B cell (primary cell): ENCODE measurements around the gene NAALADL1. TPM values are rescaled to one million over a fixed set of nuclear protein-coding genes. Genes with fewer than 3 reads are reported as not detected.

ENCODE experiments used
- ATAC-seq: fragments of 200-7000 bp; cut with Tn5 transposase; one replicate; pipeline ENCODE4 v1.10.0; 2021; ENCODE audit warnings: low read depth, mild to moderate bottlenecking, moderate number of reproducible peaks, moderate library complexity
- CTCF ChIA-PET: fragments of 350-600 bp; sonication (Branson Sonifier 250); formaldehyde crosslinking; loops from one replicate; lab custom pipeline; 2021; ENCODE audit warnings: antibody characterized with exemption, inconsistent platforms; lab: Charles Lee
- POLR2A ChIA-PET: fragments of 350-600 bp; sonication (Branson Sonifier 250); formaldehyde crosslinking; loops from one replicate; lab custom pipeline; 2021; ENCODE audit warnings: antibody characterized with exemption; lab: Charles Lee
- DNase-seq: peaks from one replicate; pipeline ENCODE4 v3.0.0; 2013
- H2AFZ ChIP-seq: 2 replicates; pipeline ENCODE4 v1.6.1; 2012; ENCODE audit warnings: mild to moderate bottlenecking, low read depth, low read length; ENCODE audit not compliant: insufficient read depth, poor library complexity, severe bottlenecking
- H3K27ac ChIP-seq, 2 donors: 1 replicate in 1 of 2; 2 replicates in 1 of 2; pipeline ENCODE4 v1.5.1; 2012 to 2013; ENCODE audit warnings: low read length in 2 of 2, mild to moderate bottlenecking in 2 of 2, moderate library complexity in 1 of 2
- H3K27me3 ChIP-seq, 4 experiments: fragments of 200-600 bp in 1 of 4; sonication (generic) in 1 of 4; replicated peaks in 1 of 4; 1 replicate in 2 of 4; 2 replicates in 2 of 4; pipeline versions ENCODE4 v1.6.1 to v1.7.0; 2013 to 2016; ENCODE audit warnings: low read length in 3 of 4, mild to moderate bottlenecking in 2 of 4, mixed read lengths in 1 of 4, moderate library complexity in 1 of 4; ENCODE audit not compliant: insufficient read depth in 4 of 4, control insufficient read depth in 3 of 4; ENCODE audit errors: control extremely low read depth in 1 of 4
- H3K36me3 ChIP-seq, 2 experiments: replicated peaks in 1 of 2; 1 replicate in 1 of 2; 2 replicates in 1 of 2; pipeline versions ENCODE4 v1.6.1 to v1.7.1; 2013; ENCODE audit warnings: low read length in 1 of 2; ENCODE audit not compliant: insufficient read depth in 2 of 2, control insufficient read depth in 1 of 2; ENCODE audit errors: control extremely low read depth in 1 of 2, extremely low read depth in 1 of 2
- H3K4me1 ChIP-seq, 2 donors: fragments of 200-600 bp in 1 of 2; sonication (generic) in 1 of 2; 1 replicate in 1 of 2; 2 replicates in 1 of 2; pipeline versions ENCODE4 v1.5.1 to v1.6.1; 2013 to 2017; ENCODE audit warnings: low read length in 2 of 2; ENCODE audit not compliant: control insufficient read depth in 2 of 2, insufficient read depth in 2 of 2
- H3K4me2 ChIP-seq: replicated peaks from 2 replicates; pipeline ENCODE3; 2012; ENCODE audit warnings: mild to moderate bottlenecking, low read depth, low read length; ENCODE audit not compliant: poor library complexity, severe bottlenecking
- H3K4me3 ChIP-seq, 5 experiments: fragments of 200-600 bp in 1 of 5; sonication (generic) in 1 of 5; 1 replicate in 3 of 5; 2 replicates in 2 of 5; pipeline versions ENCODE4 v1.5.1 to v1.7.0; 2011 to 2016; ENCODE audit warnings: low read length in 4 of 5, mild to moderate bottlenecking in 4 of 5, low read depth in 2 of 5, control low read depth in 1 of 5, moderate library complexity in 1 of 5; ENCODE audit not compliant: insufficient read depth in 1 of 5; ENCODE audit errors: control extremely low read depth in 1 of 5, extremely low read depth in 1 of 5
- H3K79me2 ChIP-seq: fragments of 200-600 bp; sonication (generic); one replicate; pipeline ENCODE4 v1.6.0; 2016; ENCODE audit warnings: low read length; ENCODE audit not compliant: control insufficient read depth, insufficient read depth
- H3K9ac ChIP-seq: fragments of 200-600 bp; sonication (generic); 2 replicates; pipeline ENCODE4 v1.6.1; 2017; ENCODE audit warnings: mild to moderate bottlenecking, low read length, moderate library complexity
- H3K9me3 ChIP-seq, 3 donors: one replicate each; pipeline versions ENCODE4 v1.6.1 to v1.7.1; 2013; ENCODE audit warnings: low read length in 2 of 3; ENCODE audit not compliant: control insufficient read depth in 2 of 3, insufficient read depth in 1 of 3; ENCODE audit errors: control extremely low read depth in 1 of 3
- H4K20me1 ChIP-seq: 2 replicates; pipeline ENCODE4 v1.6.0; 2012; ENCODE audit warnings: mild to moderate bottlenecking, low read length; ENCODE audit not compliant: insufficient read depth, control insufficient read depth, poor library complexity, severe bottlenecking
- H3K27ac Mint-ChIP-seq: one replicate; pipeline ENCODE4 v1.8.0; 2021; ENCODE audit warnings: mixed read lengths
- H3K27me3 Mint-ChIP-seq: one replicate; pipeline ENCODE4 v1.8.0; 2021; ENCODE audit warnings: mixed read lengths
- H3K4me1 Mint-ChIP-seq: one replicate; pipeline ENCODE4 v1.8.0; 2021; ENCODE audit warnings: mixed read lengths
- H3K4me3 Mint-ChIP-seq: one replicate; pipeline ENCODE4 v1.8.0; 2021; ENCODE audit warnings: mixed read lengths
- H3K9me3 Mint-ChIP-seq: one replicate; pipeline ENCODE4 v1.8.0; 2022; ENCODE audit warnings: mixed read lengths; ENCODE audit not compliant: insufficient read depth
- EZH2 ChIP-seq: IDR thresholded peaks from 2 replicates; pipeline ENCODE4 v1.6.1; 2012; ENCODE audit warnings: borderline replicate concordance, low read depth, mild to moderate bottlenecking, moderate library complexity, low read length; ENCODE audit not compliant: insufficient read depth, poor library complexity, severe bottlenecking
- WGBS: methylation state at CpG from one replicate; pipeline ENCODE4 v1.1.5; 2013; ENCODE audit warnings: missing lambda C conversion rate; ENCODE audit not compliant: insufficient coverage; 5-methylcytosine and 5-hydroxymethylcytosine counted together
- intact Hi-C: fragments of 100-400 bp; cut with micrococcal nuclease; formaldehyde crosslinking; loops from one replicate; pipeline ENCODE4 v1.10.0; 2022
- polyA plus RNA-seq: library from polyadenylated mRNA; depleted of rRNA; stranded (reverse); fragments of >200 nt; gene quantifications from 2 replicates; pipeline ENCODE4 v1.2.3, GENCODE V29; 2012
- total RNA-seq, 2 donors: library from RNA; stranded (reverse); fragments of 120-200 nt in 1 of 2; gene quantifications; 1 replicate in 1 of 2; 2 replicates in 1 of 2; pipeline versions ENCODE4 v1.2.3 to v1.2.4, GENCODE V29; 2013 to 2022
- TF ChIP-seq, protein P1 (sequence below): fragments of 200-600 bp; IDR thresholded peaks from one replicate; pipeline ENCODE4 v1.8.0; 2022; ENCODE audit warnings: antibody characterized with exemption, mild to moderate bottlenecking

The NAALADL1 gene
- total and polyA plus RNA-seq, 2 donors (not counting 1 experiment from before 2014, with no cell fraction given): 23.0 to 40.2 TPM

DNA sequence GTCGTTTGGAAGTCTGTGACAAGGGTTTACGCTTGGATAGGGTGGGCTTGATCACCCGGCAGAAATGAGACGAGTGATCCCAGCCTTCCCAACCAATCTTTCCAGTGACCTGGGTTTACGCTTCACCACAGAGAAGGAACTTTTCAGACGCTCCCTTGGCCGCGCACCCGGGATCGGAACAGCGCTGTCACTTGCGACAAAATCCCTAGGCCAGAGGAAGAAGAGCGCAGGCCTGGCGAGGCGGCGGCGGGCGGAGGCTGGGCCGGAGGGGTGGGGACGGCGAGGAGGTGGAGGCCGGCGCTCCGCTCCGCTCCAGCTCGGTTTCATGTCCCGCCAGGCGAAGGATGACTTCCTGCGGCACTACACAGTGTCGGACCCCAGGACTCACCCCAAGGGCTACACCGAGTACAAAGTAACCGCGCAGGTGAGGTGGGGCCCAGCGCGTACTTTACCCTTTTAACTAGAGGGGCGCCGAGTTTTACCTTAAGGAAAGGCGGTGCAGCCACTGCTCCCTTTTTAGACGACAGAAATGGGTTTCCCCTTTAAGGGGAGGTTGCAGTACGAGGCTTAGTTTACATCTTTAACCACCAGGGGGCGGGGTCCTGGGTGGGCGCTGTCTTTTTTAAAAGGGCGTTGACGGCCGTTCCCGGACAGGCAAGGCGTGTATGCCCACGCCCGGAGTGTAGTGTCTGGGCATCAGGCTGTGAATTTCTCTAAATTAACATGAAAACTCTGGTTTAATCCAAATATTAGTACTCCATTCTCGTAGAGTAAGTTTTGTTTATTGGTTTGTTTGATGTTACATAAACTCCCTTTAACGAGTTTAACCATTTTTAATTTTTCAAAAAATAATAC, 30.9 kb downstream of the NAALADL1 start, which contains the start of gene SNX15:
TSS of gene SNX15 (plus strand) at position 227 of the 855 bp plus-strand sequence. CDS start at position 326, 99 bp downstream.
- intact Hi-C loops: loop anchor here (1.0 kb wide), 6 partner anchors 13 to 110 kb away; partner anchors contain the start of genes ARL2, ATG2A, CDCA5 and PPP2R5B
- Mint-ChIP-seq H3K27ac (peak within 1 kb of the TSS; percentile 93), H3K27me3 (no peaks in the 10 kb centered on the region), H3K4me3 (peak within 1 kb of the TSS; percentile 93), H3K9me3 (no peaks in the 10 kb centered on the region), H3K4me1 (peaks cover 17% of the 10 kb centered on the region)
- H3K27ac ChIP-seq: peak within 1 kb of the TSS; percentile 55 to 73
- peak; percentile 96 for DNase-seq
- peak within 1 kb of the TSS; percentile 59 for H3K9ac ChIP-seq
- 1% methylated on average over 37 of the region's 51 CpGs for WGBS
- H3K27me3 ChIP-seq: no peaks in the 10 kb centered on the region
- peaks cover 5% of the 10 kb centered on the region for H4K20me1 ChIP-seq
- ChIA-PET CTCF (interaction anchor here (0.9 to 4.7 kb wide), 8 partner anchors 13 to 198 kb away, joined by 3 to 36 read pairs (median 4); partner anchors contain the start of genes ARL2 and SAC3D1), POLR2A (interaction anchor here (0.8 to 1.5 kb wide), 4 partner anchors 10 to 103 kb away, joined by 3 to 6 read pairs (median 3); partner anchors contain the start of genes PPP2R5B and SAC3D1)
- ATAC-seq: peak; percentile 88
- peak within 1 kb of the TSS; percentile 79 for H2AFZ ChIP-seq
- H3K4me1 ChIP-seq: peaks cover 11 to 19% of the 10 kb centered on the region in 2 donors
- no peaks in the 10 kb centered on the region for H3K9me3 ChIP-seq
- peaks cover 1 to 7% of the 10 kb centered on the region in 2 experiments for H3K36me3 ChIP-seq
- TF ChIP-seq EZH2: no peak
- TF ChIP-seq, protein P1, sequence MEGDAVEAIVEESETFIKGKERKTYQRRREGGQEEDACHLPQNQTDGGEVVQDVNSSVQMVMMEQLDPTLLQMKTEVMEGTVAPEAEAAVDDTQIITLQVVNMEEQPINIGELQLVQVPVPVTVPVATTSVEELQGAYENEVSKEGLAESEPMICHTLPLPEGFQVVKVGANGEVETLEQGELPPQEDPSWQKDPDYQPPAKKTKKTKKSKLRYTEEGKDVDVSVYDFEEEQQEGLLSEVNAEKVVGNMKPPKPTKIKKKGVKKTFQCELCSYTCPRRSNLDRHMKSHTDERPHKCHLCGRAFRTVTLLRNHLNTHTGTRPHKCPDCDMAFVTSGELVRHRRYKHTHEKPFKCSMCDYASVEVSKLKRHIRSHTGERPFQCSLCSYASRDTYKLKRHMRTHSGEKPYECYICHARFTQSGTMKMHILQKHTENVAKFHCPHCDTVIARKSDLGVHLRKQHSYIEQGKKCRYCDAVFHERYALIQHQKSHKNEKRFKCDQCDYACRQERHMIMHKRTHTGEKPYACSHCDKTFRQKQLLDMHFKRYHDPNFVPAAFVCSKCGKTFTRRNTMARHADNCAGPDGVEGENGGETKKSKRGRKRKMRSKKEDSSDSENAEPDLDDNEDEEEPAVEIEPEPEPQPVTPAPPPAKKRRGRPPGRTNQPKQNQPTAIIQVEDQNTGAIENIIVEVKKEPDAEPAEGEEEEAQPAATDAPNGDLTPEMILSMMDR: peak; percentile 90
- peak within 1 kb of the TSS; percentile 43 to 63 (median 53) for H3K4me3 ChIP-seq
- peaks cover 19% of the 10 kb centered on the region for H3K79me2 ChIP-seq
- H3K4me2 ChIP-seq: peak within 1 kb of the TSS; percentile 77
